HepG2 (cell line): ENCODE measurements around the gene INHBB. TPM values are rescaled to one million over a fixed set of nuclear protein-coding genes. Genes with fewer than 3 reads are reported as not detected.

Experiments
- ATAC-seq: fragments of 200-7000 bp; cut with Tn5 transposase; 3 replicates; pipeline ENCODE4 v1.9.1; 2020; ENCODE audit warnings: mild to moderate bottlenecking, moderate library complexity
- BruUV-seq: library from RNA; stranded (reverse); fragments of 400-500 nt; replicated peaks from 2 replicates; lab custom pipeline; 2021; lab: Mats Ljungman, UMichigan
- CTCF ChIA-PET: fragments of 300-600 bp; formaldehyde crosslinking; extraction: SDS; loops from one replicate; lab custom pipeline; 2021; ENCODE audit warnings: low total read pairs, inconsistent platforms, low intra/inter-chr PET ratio; lab: Yijun Ruan, JAX
- POLR2A ChIA-PET: fragments of 350-600 bp; sonication (Branson Sonifier 250); formaldehyde crosslinking; loops from one replicate; lab custom pipeline; 2020; ENCODE audit warnings: antibody characterized with exemption, inconsistent platforms; lab: Yijun Ruan, JAX
- DNase-seq: peaks from one replicate; pipeline ENCODE4 v3.0.0-alpha.2; 2015; ENCODE audit warnings: low spot score
- FAIRE-seq: peaks from 3 replicates; lab custom pipeline; 2011; peaks lifted over from hg19 to GRCh38; lab: Jason Lieb, UNC
- H2AFZ ChIP-seq: one replicate; pipeline ENCODE4 v1.6.1; 2011; ENCODE audit warnings: low read length, inconsistent platforms
- H3K27ac ChIP-seq: fragments of 300-600 bp; 3 replicates; pipeline ENCODE4 v1.8.0; 2011; ENCODE audit warnings: mixed run types, mild to moderate bottlenecking, mixed read lengths, low read length, inconsistent platforms; ENCODE audit not compliant: insufficient read depth; ENCODE audit errors: extremely low read length
- H3K27me3 ChIP-seq, 2 experiments: fragments of 200-600 bp in 1 of 2; 2 replicates in 1 of 2; 3 replicates in 1 of 2; pipeline versions ENCODE4 v1.6.0 to v1.8.0; 2011; ENCODE audit warnings: low read length in 2 of 2, mild to moderate bottlenecking in 2 of 2, moderate library complexity in 2 of 2, inconsistent platforms in 1 of 2; ENCODE audit not compliant: insufficient read depth in 2 of 2, control insufficient read depth in 1 of 2
- H3K36me3 ChIP-seq, 2 experiments: fragments of 200-600 bp in 1 of 2; replicated peaks in 1 of 2; 2 replicates in 1 of 2; 3 replicates in 1 of 2; pipeline versions ENCODE4 v1.5.1 to v1.8.0; 2011; ENCODE audit warnings: low read length in 2 of 2, inconsistent platforms in 1 of 2; ENCODE audit not compliant: insufficient read depth in 2 of 2, control insufficient read depth in 1 of 2
- H3K4me1 ChIP-seq: 2 replicates; pipeline ENCODE4 v1.5.1; 2012; ENCODE audit warnings: low read length, inconsistent platforms; ENCODE audit not compliant: insufficient read depth
- H3K4me2 ChIP-seq: 2 replicates; pipeline ENCODE4 v1.6.0; 2011; ENCODE audit warnings: low read depth, low read length, inconsistent platforms
- H3K4me3 ChIP-seq, 3 experiments: fragments of 200-600 bp in 1 of 3; sonication (generic), shearing (Covaris generic) in 1 of 3; replicated peaks in 1 of 3; 2 replicates each; pipeline ENCODE4 v1.5.1; 2011 to 2016; ENCODE audit warnings: low read length in 3 of 3, inconsistent platforms in 2 of 3, low read depth in 2 of 3, mild to moderate bottlenecking in 2 of 3, control low read depth in 1 of 3, mixed read lengths in 1 of 3; ENCODE audit not compliant: insufficient read depth in 1 of 3
- H3K79me2 ChIP-seq: one replicate; pipeline ENCODE4 v1.6.1; 2011; ENCODE audit warnings: low read length, inconsistent platforms; ENCODE audit not compliant: insufficient read depth
- H3K9ac ChIP-seq: 2 replicates; pipeline ENCODE4 v1.6.0; 2011; ENCODE audit warnings: mild to moderate bottlenecking, low read depth, low read length, inconsistent platforms; ENCODE audit not compliant: insufficient read depth
- H3K9me3 ChIP-seq: 2 replicates; pipeline ENCODE4 v1.5.1; 2012; ENCODE audit warnings: mild to moderate bottlenecking, low read length
- H4K20me1 ChIP-seq: 2 replicates; pipeline ENCODE4 v1.6.0; 2011; ENCODE audit warnings: inconsistent platforms, mild to moderate bottlenecking, low read length, moderate library complexity; ENCODE audit not compliant: insufficient read depth
- BHLHE40 ChIP-seq: IDR thresholded peaks from 2 replicates; pipeline ENCODE4 v1.6.1; 2011; ENCODE audit warnings: low read length, improper control_type of control experiment
- MIXL1 ChIP-seq: IDR thresholded peaks from 2 replicates; pipeline ENCODE4 v1.6.1; 2016
- NCOR1 ChIP-seq: fragments of 200-600 bp; sonication (generic); IDR thresholded peaks from 2 replicates; pipeline ENCODE4 v1.7.0; 2017; ENCODE audit warnings: antibody characterized with exemption, low read length, borderline replicate concordance
- NFE2 ChIP-seq: sonication (generic); formaldehyde crosslinking; IDR thresholded peaks from 2 replicates; pipeline ENCODE4 v1.4.0; 2020; ENCODE audit warnings: missing genetic modification reagents
- ONECUT2 ChIP-seq: sonication (generic); formaldehyde crosslinking; IDR thresholded peaks from 2 replicates; pipeline ENCODE4 v1.4.0; 2020; ENCODE audit warnings: missing genetic modification reagents
- ZBTB42 ChIP-seq: sonication (generic); formaldehyde crosslinking; IDR thresholded peaks from 2 replicates; pipeline ENCODE4 v1.5.0; 2020; ENCODE audit warnings: mild to moderate bottlenecking, missing genetic modification reagents
- ZC3H13 ChIP-seq: sonication (generic); formaldehyde crosslinking; IDR thresholded peaks from 2 replicates; pipeline ENCODE4 v1.8.1; 2023; ENCODE audit warnings: mild to moderate bottlenecking, missing genetic modification reagents, moderate library complexity
- ZNF562 ChIP-seq: sonication (generic); formaldehyde crosslinking; IDR thresholded peaks from 2 replicates; pipeline ENCODE4 v1.8.0; 2022; ENCODE audit warnings: missing genetic modification reagents, borderline replicate concordance
- ZNF7 ChIP-seq: IDR thresholded peaks from 2 replicates; pipeline ENCODE4 v1.6.1; 2016; ENCODE audit warnings: missing biosample characterization, missing genetic modification reagents
- ZNF878 ChIP-seq: sonication (generic); formaldehyde crosslinking; IDR thresholded peaks from 2 replicates; pipeline ENCODE4 v1.8.1; 2023; ENCODE audit warnings: mild to moderate bottlenecking, missing genetic modification reagents, moderate library complexity
- WGBS: methylation state at CpG from one replicate; pipeline ENCODE4 v1.1.6; 2017; ENCODE audit warnings: low lambda C conversion rate; 5-methylcytosine and 5-hydroxymethylcytosine counted together
- in situ Hi-C: cut with HindIII; loops from 2 replicates; pipeline ENCODE4 v1.10.0; 2017; ENCODE audit warnings: low pct_unique_long_range_greater_than_20kb; ENCODE audit not compliant: extremely low pct_ligation_motif_present
- intact Hi-C: fragments of 100-400 bp; cut with micrococcal nuclease; formaldehyde crosslinking; loops from one replicate; pipeline ENCODE4 v1.10.0; 2022; ENCODE audit not compliant: unreplicated experiment
- polyA plus RNA-seq, 8 experiments: library from polyadenylated mRNA; depleted of rRNA in 3 of 8; stranded (reverse) in 7 of 8; unstranded in 1 of 8; fragments of >200 nt; fragmentation: Illumina TruSeq in 4 of 8; extraction: Trizol in 4 of 8; gene quantifications; 2 replicates each; pipeline versions ENCODE4 v1.2.1 to v1.2.3, GENCODE V29; 2011 to 2016; ENCODE audit warnings: low read depth in 4 of 8, missing spikeins in 1 of 8, mixed read lengths in 1 of 8; ENCODE audit not compliant: insufficient read depth in 1 of 8
- total RNA-seq, 5 experiments: library from RNA; depleted of rRNA; stranded (reverse); fragments of >200 nt; fragmentation: Illumina TruSeq; extraction: Trizol; gene quantifications; 2 replicates each; pipeline ENCODE4 v1.2.3, GENCODE V29; 2016; ENCODE audit warnings: low read depth in 1 of 5
- TF ChIP-seq, protein P1 (sequence below): sonication (generic); formaldehyde crosslinking; IDR thresholded peaks from 2 replicates; pipeline ENCODE4 v1.5.0; 2020; ENCODE audit warnings: mild to moderate bottlenecking, low read depth, missing genetic modification reagents, borderline replicate concordance
- TF ChIP-seq, protein P2 (sequence below): sonication (generic); formaldehyde crosslinking; IDR thresholded peaks from 2 replicates; pipeline ENCODE4 v1.4.0; 2020; ENCODE audit warnings: mild to moderate bottlenecking, missing genetic modification reagents
- TF ChIP-seq, protein P3 (sequence below): sonication (generic); formaldehyde crosslinking; IDR thresholded peaks from 2 replicates; pipeline ENCODE4 v1.4.0; 2020; ENCODE audit warnings: missing genetic modification reagents, borderline replicate concordance
- TF ChIP-seq, protein P4 (sequence below): sonication (generic); formaldehyde crosslinking; IDR thresholded peaks from 2 replicates; pipeline ENCODE4 v1.4.0; 2020; ENCODE audit warnings: missing genetic modification reagents
- TF ChIP-seq, protein P5 (sequence below): sonication (generic); formaldehyde crosslinking; IDR thresholded peaks from 2 replicates; pipeline ENCODE4 v1.4.0; 2020; ENCODE audit warnings: mild to moderate bottlenecking, missing genetic modification reagents

INHBB gene
- total and polyA plus RNA-seq, 2 of the 13 experiments (the other 11 are each of a cell fraction or from before 2014, with no cell fraction given) = 0.20 to 1.7 TPM

DNA sequence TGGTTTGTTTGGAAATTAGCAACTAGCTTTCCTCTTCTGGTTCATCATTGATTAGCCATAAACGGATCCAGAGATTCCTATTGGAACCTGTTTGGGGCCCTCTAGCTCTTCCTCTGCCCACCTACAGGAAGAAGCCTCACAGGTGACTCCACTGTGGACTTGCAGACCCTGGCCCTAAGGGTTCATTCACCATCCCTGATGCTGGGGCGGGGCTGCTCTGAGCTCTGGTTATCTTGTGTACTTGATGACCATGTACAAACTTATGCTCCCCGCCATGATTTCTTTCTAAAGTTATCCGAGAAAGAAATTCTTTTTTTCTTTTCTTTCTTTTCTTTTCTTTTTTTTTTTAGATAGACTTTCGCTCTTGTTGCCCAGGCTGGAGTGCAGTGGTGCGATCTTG lies 33.9 kb upstream of the INHBB start:
- no peak overlapping the region for H3K4me2 ChIP-seq
- ATAC-seq (no peak), FAIRE-seq (no peak), DNase-seq (no peak)
- ChIA-PET CTCF (interaction anchor here (1.0 to 1.8 kb wide), 2 partner anchors 59 to 105 kb away, joined by 3 to 13 read pairs; partner anchors contain the start of gene RALB), POLR2A (no interaction called here)
- in situ Hi-C loops (loop anchor here (10.0 kb wide), 1 partner anchor 107 kb away; no protein-coding TSS in a partner anchor), intact Hi-C loops (loop anchor here (2.0 to 10.0 kb wide), 3 partner anchors 73 to 363 kb away; no protein-coding TSS in a partner anchor)
- no peak overlapping the region for H3K27ac ChIP-seq
- BruUV-seq = no TSS peak
- no peak overlapping the region for H3K9ac ChIP-seq
- no peaks in the 10 kb centered on the region for H4K20me1 ChIP-seq
- H3K79me2 ChIP-seq = no peaks in the 10 kb centered on the region
- no peak overlapping the region for H3K4me3 ChIP-seq
- H3K9me3 ChIP-seq = no peaks in the 10 kb centered on the region
- H3K36me3 ChIP-seq = no peaks in the 10 kb centered on the region
- peaks cover 20% of the 10 kb centered on the region for H3K4me1 ChIP-seq
- 70% methylated on average over 6 of the region's 6 CpGs for WGBS
- peaks cover 22 to 38% of the 10 kb centered on the region in 2 experiments; a peak in 4 of 5 replicates for H3K27me3 ChIP-seq
- no peak overlapping the region for H2AFZ ChIP-seq
- no peak for TF ChIP-seq ZNF7 (CRISPR knock-in tag)
- TF ChIP-seq ZNF562 (CRISPR knock-in tag) = no peak
- TF ChIP-seq, protein P1, sequence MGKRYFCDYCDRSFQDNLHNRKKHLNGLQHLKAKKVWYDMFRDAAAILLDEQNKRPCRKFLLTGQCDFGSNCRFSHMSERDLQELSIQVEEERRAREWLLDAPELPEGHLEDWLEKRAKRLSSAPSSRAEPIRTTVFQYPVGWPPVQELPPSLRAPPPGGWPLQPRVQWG (CRISPR knock-in tag) = no peak
- no peak for TF ChIP-seq BHLHE40
- TF ChIP-seq NCOR1 = no peak
- no peak for TF ChIP-seq ONECUT2 (CRISPR knock-in tag)
- no peak for TF ChIP-seq ZNF878 (CRISPR knock-in tag)
- no peak for TF ChIP-seq MIXL1 (CRISPR knock-in tag)
- TF ChIP-seq, protein P2, sequence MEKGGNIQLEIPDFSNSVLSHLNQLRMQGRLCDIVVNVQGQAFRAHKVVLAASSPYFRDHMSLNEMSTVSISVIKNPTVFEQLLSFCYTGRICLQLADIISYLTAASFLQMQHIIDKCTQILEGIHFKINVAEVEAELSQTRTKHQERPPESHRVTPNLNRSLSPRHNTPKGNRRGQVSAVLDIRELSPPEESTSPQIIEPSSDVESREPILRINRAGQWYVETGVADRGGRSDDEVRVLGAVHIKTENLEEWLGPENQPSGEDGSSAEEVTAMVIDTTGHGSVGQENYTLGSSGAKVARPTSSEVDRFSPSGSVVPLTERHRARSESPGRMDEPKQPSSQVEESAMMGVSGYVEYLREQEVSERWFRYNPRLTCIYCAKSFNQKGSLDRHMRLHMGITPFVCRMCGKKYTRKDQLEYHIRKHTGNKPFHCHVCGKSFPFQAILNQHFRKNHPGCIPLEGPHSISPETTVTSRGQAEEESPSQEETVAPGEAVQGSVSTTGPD = no peak
- no peak for TF ChIP-seq NFE2 (CRISPR knock-in tag)
- TF ChIP-seq ZC3H13 (CRISPR knock-in tag) = no peak
- TF ChIP-seq, protein P3, sequence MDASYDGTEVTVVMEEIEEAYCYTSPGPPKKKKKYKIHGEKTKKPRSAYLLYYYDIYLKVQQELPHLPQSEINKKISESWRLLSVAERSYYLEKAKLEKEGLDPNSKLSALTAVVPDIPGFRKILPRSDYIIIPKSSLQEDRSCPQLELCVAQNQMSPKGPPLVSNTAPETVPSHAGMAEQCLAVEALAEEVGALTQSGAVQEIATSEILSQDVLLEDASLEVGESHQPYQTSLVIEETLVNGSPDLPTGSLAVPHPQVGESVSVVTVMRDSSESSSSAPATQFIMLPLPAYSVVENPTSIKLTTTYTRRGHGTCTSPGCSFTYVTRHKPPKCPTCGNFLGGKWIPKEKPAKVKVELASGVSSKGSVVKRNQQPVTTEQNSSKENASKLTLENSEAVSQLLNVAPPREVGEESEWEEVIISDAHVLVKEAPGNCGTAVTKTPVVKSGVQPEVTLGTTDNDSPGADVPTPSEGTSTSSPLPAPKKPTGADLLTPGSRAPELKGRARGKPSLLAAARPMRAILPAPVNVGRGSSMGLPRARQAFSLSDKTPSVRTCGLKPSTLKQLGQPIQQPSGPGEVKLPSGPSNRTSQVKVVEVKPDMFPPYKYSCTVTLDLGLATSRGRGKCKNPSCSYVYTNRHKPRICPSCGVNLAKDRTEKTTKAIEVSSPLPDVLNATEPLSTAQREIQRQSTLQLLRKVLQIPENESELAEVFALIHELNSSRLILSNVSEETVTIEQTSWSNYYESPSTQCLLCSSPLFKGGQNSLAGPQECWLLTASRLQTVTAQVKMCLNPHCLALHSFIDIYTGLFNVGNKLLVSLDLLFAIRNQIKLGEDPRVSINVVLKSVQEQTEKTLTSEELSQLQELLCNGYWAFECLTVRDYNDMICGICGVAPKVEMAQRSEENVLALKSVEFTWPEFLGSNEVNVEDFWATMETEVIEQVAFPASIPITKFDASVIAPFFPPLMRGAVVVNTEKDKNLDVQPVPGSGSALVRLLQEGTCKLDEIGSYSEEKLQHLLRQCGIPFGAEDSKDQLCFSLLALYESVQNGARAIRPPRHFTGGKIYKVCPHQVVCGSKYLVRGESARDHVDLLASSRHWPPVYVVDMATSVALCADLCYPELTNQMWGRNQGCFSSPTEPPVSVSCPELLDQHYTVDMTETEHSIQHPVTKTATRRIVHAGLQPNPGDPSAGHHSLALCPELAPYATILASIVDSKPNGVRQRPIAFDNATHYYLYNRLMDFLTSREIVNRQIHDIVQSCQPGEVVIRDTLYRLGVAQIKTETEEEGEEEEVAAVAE (CRISPR knock-in tag) = no peak
- TF ChIP-seq, protein P4, sequence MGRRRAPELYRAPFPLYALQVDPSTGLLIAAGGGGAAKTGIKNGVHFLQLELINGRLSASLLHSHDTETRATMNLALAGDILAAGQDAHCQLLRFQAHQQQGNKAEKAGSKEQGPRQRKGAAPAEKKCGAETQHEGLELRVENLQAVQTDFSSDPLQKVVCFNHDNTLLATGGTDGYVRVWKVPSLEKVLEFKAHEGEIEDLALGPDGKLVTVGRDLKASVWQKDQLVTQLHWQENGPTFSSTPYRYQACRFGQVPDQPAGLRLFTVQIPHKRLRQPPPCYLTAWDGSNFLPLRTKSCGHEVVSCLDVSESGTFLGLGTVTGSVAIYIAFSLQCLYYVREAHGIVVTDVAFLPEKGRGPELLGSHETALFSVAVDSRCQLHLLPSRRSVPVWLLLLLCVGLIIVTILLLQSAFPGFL (CRISPR knock-in tag) = no peak
- TF ChIP-seq, protein P5, sequence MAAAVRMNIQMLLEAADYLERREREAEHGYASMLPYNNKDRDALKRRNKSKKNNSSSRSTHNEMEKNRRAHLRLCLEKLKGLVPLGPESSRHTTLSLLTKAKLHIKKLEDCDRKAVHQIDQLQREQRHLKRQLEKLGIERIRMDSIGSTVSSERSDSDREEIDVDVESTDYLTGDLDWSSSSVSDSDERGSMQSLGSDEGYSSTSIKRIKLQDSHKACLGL (CRISPR knock-in tag) = no peak
- no peak for TF ChIP-seq ZBTB42
